Prostate gland (tissue), 2 donors: ENCODE data around the gene ZSCAN31.
"Not testable (repeated sequence)": the region's sequence is repeated elsewhere in the genome, so short reads cannot be mapped to it uniquely, and the experiment has no call there.

Experiments used
- POLR2A ChIP-seq: fragments of 450-650 bp; IDR thresholded peaks from one replicate; pipeline ENCODE4 v1.6.1; 2016; ENCODE audit warnings: antibody characterized with exemption, mild to moderate bottlenecking
- POLR2AphosphoS5 ChIP-seq: sonication (generic); formaldehyde crosslinking; IDR thresholded peaks from one replicate; pipeline ENCODE4 v1.6.1; 2017; ENCODE audit warnings: antibody characterized with exemption
- TF ChIP-seq, protein P1 (sequence below), 4 experiments: fragments of 200-600 bp in 2 of 4; fragments of 450-650 bp in 2 of 4; sonication (generic) in 2 of 4; IDR thresholded peaks; 1 replicate in 3 of 4; 2 replicates in 1 of 4; pipeline ENCODE4 v1.5.1; 2016 to 2019; ENCODE audit warnings: antibody characterized with exemption in 4 of 4, mild to moderate bottlenecking in 2 of 4, moderate library complexity in 2 of 4

DNA sequence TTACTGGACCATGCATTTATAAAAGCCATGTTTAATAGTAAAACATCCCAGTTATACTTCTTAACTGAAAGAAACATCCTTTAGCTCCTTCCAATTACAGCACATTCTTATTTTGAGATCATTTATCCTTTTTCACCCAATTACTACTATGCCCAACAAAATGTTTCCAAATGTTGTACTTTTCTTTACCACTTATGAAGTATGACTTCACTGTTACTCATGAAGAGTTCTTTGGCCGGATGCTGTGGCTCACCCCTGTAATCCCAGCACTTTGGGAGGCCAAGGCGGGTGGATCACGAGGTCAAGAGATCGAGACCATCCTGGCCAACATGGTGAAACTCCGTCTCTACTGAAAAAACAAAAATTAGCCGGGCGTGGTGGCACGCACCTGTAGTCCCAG is 18.1 kb downstream of the ZSCAN31 start:
- TF ChIP-seq, protein P1, sequence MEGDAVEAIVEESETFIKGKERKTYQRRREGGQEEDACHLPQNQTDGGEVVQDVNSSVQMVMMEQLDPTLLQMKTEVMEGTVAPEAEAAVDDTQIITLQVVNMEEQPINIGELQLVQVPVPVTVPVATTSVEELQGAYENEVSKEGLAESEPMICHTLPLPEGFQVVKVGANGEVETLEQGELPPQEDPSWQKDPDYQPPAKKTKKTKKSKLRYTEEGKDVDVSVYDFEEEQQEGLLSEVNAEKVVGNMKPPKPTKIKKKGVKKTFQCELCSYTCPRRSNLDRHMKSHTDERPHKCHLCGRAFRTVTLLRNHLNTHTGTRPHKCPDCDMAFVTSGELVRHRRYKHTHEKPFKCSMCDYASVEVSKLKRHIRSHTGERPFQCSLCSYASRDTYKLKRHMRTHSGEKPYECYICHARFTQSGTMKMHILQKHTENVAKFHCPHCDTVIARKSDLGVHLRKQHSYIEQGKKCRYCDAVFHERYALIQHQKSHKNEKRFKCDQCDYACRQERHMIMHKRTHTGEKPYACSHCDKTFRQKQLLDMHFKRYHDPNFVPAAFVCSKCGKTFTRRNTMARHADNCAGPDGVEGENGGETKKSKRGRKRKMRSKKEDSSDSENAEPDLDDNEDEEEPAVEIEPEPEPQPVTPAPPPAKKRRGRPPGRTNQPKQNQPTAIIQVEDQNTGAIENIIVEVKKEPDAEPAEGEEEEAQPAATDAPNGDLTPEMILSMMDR (IDR thresholded peaks at IDR 0.05): not testable (repeated sequence)
- not testable (repeated sequence) for TF ChIP-seq POLR2AphosphoS5, POLR2A
